Measurements from ENCODE around the gene URAD. TPM values are rescaled to one million over a fixed set of nuclear protein-coding genes. Genes with fewer than 3 reads are reported as not detected.
"Not testable (repeated sequence)": the region's sequence is repeated elsewhere in the genome, so short reads cannot be mapped to it uniquely, and the experiment has no call there.

URAD gene, protein sequence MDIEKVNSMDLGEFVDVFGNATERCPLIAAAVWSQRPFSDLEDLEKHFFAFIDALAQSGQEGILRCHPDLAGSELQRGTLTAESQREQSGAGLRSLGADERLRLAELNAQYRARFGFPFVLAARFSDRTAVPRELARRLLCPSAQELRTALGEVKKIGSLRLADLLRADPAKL
- not detected for polyA plus RNA-seq (ENCODE audit: insufficient read length)
- long read RNA-seq, donor 1: 0 reads
- long read RNA-seq, donor 2: 0 reads
- long read RNA-seq, donor 3: 0 reads
- long read RNA-seq, donor 4: 0 reads
- long read RNA-seq, donor 5: 0 reads
- long read RNA-seq, donor 6: 0 reads
- long read RNA-seq, donor 7: 0 reads
- long read RNA-seq, donor 8: 0 reads

- DNase-seq: no peak
Measured at GRCh38 chr13:27988520-27988919, at the start of gene URAD. Gene URAD (minus strand): TSS chr13:27988693. CDS start chr13:27988637, 56 bp downstream.

GRCh38 chr13:28037399-28037798 lies 48.9 kb upstream of the URAD start:
- DNase-seq: no peak

- no peak for DNase-seq
Measured at GRCh38 chr13:28035146-28035782, 46.8 kb upstream of the URAD start.

GRCh38 chr13:28033894-28034655 lies 45.6 kb upstream of the URAD start:
- no peak for DNase-seq

DNA sequence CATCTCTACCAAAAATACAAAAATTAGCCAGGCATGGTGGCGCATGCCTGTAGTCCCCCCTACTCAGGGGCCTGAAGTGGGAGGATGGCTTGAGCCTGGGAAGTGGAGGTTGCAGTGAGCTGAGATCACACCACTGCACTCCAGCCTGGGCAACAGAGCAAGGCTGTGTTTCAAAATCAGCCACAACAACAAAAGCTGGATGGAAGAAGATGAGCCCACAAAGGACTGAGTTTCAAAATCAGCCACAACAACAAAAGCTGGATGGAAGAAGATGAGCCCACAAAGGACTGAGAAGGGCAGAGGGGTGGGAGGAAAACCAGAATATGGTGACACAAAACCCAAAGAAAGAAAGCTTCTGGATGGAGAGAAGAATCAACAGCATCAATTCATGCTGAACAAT lies 43.9 kb upstream of the URAD start:
- not testable (repeated sequence) for DNase-seq

DNA sequence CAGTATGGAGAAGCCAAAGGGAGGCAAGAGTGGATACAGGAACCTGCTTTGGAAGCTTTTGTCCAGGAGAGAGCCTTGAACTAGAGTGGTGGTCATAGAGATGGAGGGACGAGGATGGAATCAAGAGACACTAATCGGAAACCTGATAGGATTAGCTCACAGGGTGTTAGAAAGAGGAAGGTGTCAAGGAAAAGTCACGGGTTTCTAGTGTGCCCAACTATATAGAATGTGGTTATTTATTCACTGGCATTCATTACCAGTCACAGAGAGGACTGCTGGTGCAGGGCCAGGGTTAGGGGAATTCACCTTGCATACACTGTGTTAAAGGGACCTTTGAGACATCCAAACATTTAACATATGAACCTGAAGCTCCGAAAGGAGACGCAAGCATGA lies 43.4 kb upstream of the URAD start:
- no peak for DNase-seq

DNA sequence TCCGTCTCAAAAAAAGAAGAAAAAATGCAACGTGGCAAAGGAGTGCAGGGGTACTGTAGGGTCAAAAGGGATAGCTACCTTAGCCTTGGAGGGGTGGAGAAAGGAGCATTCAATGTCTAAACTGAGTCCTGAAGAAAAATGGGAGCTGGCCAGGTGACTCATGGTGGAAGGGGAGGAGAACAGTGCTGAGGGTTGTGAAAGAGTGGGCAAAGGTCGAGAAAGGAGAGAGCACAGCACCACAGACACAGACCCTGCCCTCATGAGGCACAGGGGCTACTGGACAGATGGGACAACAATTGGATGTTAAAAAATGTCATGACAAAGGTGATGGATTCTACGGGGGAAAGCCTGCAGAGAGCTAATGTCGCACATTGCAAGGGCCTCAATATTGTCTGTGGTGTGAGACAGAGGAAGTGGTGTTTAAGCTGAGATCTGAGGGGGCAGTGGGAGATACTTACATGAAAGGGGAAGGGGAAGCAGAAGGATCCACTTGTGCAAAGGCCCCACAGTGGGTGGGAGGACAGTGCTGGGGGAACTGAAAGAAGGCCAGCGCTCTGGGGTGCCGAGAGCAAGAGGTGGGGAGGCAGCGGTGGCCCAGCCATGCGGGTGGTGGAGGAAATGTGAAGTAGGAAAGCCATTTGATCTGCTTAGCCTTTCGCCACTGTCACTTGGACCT lies 42.9 kb upstream of the URAD start:
- DNase-seq: no peak

DNA sequence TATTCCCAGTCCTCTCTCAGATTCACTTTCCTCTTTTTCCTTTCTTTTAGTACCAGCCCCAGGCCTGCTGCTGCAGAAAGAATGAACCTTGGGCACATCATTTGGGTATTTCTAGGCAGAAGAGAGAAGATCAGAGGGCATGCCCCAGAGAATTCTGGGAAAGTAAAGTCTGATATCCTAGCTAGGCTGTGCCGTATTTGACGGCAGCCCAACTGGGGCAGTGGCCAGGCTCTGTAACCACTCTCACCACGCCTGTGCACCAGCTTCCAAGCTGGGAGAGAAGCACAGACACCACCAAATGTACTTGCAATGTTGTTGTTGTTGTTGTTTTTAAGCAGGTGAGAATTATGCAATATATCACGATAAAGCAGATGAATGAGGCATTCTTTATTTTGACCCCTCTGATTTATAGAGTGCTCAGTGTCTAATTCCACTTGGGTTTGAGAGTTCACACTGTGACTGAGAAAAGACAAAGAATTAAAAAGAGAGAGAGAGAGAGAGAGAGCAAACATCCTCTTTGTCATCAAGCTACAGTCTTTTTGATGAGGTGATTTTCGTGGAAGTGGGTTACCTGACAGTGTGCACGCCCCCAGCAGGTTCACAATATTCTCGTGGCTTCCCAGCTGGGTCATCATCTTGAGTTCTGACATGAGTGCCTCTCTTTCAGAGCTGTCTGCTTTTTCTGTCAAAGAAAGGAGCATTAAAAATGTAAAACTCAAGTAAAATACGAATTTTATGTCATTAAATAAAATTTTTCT lies 39.3 kb upstream of the URAD start:
- no peak for DNase-seq

DNA sequence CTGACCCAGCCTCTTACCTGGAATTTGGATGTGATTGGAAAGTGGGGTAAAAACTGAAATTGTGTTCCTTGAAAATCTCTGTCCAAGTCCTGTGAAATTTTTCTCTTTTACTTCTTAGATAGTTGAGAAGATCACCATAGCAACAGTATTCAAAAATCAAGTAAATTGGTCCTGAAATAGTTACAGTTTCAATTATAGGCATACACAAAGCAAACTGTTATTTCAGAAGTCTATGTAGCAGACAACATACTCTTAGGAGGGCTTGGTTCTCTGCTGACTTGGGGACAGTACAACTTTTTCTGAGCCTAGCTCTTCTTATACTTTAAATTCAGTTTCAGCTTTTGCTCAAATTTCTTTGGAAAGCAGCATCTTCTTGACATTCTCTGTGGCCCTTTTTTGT lies 38.6 kb upstream of the URAD start:
- no peak for DNase-seq

DNA sequence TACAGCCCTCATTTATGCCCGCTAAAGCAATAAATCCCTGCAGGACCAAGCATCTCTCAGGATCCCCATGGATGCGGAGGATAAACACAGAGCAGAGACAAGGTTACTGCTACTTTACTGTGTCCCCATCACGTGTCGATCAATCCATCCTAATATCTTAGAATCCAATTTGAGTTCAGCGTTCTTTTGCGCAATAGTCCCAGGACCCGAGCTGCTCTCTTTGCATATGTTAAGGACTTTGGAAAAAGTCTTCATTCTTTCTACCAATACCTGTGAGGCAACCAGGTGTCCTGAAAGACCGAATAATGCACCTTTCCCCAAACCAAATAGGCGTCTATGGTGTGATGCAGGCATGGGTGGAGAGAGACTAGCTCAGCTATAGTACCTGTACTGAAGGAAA lies 38.0 kb upstream of the URAD start:
- DNase-seq: no peak

GRCh38 chr13:28022848-28023518 lies 34.5 kb upstream of the URAD start:
- DNase-seq: no peak

DNA sequence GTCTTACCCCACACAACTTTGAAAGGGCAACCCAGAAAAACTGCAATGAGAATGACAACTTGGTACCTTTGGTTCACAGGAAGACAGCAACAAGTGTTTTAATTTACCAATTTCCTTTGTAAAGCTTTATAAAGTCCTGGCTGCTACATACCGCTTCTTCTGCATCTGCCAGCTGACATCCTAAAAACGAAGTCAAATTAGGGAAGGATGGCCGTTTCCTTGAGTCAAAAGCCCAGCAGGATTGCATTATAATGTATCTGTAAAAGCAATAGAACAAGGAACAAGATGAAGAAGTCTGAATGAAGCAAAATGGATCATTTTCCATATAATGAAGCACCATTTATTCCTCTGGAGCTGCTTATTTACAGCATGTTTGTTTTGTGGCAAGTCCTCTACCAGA lies 25.8 kb upstream of the URAD start:
- DNase-seq: no peak

GRCh38 chr13:28013482-28013881 lies 25.0 kb upstream of the URAD start:
- no peak for DNase-seq

GRCh38 chr13:28012896-28013295 lies 24.4 kb upstream of the URAD start:
- no peak for DNase-seq

DNA sequence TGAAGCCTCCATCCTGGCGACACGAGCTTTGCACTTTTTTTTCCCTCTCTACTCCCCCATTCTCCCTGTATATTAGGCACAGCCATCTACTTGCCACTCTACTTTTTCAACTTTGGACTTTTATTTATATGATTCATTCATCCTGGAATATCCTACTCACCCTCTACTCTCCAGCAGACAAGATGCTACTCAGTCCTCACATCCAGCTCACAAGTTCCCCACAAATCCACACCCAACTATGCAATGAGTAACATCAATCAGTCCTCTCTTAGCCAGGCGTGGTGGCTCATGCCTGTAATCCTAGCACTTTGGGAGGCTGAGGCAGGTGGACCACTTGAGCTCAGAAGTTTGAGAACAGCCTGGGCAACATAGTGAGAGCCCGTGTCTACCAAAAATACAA lies 23.9 kb upstream of the URAD start:
- no peak for DNase-seq

DNA sequence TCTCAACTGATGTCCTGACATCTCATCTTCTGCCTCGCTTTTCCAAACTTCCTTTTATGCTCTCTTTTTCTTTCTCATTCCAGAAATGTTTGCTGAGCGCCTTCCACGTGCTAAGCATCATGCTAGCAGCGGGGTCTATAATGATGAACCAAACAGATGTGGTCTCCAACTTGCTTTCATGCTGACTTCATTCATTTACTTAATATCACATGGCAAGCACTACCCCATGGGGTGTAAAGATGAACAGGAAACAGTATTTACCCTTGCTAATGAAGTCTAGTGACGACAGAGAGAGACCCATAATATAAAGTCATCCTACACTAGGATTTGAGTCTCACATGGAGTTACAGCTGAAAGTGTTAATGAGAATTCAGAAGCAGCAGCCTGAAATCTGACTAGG lies 21.6 kb upstream of the URAD start:
- no peak for DNase-seq

DNA sequence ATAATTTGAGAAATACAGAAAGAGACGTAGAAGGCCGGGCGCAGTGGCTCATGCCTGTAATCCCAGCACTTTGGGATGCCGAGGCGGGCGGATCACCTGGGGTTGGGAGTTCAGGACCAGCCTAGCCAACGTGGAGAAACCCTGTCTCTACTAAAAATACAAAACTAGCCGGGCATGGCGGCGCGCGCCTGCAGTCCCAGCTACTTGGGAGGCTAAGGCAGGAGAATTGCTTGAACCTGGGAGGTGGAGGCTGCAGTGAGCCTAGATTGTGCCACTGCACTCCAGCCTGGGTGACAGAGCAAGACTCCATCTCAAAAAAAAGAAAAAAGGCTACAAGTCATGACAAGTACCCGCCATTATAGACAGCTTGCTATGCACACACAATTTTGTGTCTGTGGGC lies 16.5 kb upstream of the URAD start:
- DNase-seq: not testable (repeated sequence)

DNA sequence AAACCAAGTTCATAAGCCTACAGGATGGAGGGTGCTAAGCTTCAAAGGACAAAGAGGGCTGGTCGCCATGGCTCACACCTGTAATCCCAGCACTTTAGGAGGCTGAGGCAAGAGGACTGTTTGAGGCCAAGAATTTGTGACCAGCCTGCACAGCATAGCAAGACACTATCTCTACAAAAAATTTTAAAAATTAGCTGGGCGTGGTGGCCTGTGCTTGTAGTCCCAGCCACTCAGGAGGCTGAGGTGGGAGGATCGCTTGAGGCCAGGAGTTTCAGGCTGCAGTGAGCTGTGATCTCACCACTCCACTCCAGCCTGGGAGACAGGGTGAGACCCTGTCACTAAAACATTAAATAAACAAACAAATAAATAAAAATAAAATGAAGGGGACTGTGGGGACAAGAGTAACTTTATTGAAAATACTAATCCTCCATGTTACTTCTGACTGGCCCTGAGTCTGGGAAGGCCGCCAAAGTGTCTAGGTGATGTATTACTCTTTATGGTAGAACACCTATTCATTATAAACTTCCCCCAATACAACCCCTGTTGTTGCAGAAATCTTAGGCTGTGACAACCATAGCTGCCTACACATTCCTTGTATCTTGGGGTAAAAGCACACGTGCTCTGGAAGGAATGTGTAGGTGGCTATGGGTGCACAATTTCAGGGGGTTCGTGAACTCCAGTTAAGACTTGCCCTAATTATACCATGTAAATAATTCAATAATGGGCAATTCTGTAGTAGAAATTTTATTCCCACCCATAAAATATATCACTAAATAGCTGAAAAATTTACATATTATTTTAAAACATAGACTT lies 14.6 kb upstream of the URAD start:
- no peak for DNase-seq

- no peak for DNase-seq
Measured at GRCh38 chr13:28001837-28002473, 13.5 kb upstream of the URAD start.

DNA sequence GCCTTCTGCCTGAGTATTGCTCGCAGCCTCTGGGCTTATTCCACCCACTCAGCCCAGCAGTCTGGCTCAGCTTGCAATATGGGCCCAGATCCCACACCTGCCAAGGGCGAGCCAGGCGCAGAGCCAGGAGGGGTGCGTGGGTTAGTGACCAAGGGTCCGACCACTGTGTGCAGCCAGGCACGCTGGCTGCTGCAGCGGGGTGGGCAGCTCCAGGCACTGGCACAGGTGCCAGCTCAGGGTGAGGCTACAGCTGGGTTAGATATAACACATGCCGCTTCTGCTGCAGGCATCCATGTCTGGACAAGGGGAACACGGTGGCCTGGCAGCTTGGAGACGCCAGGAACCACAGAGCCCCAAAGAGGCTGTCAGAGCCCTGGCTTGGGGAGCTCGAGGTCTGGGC lies 12.6 kb upstream of the URAD start:
- DNase-seq: no peak

Data from left kidney (tissue), 8 donors.